ENCODE data around the gene TRAPPC3L. TPM values are rescaled to one million over a fixed set of nuclear protein-coding genes. Genes with fewer than 3 reads are reported as not detected.
A peak's percentile ranks its signal among the peaks of the same experiment; 100 is the strongest.

The TRAPPC3L gene
- total RNA-seq, 2 experiments from 2014 or later = not detected

DNA sequence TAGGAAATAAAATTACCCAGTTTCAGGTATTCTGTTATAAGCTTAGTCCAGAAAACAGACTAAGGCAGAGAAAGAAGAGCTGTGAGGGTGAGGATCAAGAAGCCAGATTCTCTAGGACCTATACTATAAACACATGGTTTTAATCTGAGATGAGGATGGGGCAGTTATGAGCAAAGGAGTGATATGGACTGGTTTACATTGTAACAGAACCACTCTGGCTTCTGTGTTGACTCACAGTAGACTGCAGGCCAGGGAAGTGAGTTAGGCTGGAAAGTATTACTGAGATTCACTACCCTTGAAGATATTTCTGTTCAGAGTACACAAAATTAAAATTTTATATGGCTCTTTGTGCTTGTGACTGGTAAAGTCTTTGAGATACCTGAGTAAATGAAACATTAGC is 22.6 kb upstream of the TRAPPC3L start:
- POLR2A ChIA-PET = no interaction called here
- H3K27ac Mint-ChIP-seq = no peak overlapping the region

DNA sequence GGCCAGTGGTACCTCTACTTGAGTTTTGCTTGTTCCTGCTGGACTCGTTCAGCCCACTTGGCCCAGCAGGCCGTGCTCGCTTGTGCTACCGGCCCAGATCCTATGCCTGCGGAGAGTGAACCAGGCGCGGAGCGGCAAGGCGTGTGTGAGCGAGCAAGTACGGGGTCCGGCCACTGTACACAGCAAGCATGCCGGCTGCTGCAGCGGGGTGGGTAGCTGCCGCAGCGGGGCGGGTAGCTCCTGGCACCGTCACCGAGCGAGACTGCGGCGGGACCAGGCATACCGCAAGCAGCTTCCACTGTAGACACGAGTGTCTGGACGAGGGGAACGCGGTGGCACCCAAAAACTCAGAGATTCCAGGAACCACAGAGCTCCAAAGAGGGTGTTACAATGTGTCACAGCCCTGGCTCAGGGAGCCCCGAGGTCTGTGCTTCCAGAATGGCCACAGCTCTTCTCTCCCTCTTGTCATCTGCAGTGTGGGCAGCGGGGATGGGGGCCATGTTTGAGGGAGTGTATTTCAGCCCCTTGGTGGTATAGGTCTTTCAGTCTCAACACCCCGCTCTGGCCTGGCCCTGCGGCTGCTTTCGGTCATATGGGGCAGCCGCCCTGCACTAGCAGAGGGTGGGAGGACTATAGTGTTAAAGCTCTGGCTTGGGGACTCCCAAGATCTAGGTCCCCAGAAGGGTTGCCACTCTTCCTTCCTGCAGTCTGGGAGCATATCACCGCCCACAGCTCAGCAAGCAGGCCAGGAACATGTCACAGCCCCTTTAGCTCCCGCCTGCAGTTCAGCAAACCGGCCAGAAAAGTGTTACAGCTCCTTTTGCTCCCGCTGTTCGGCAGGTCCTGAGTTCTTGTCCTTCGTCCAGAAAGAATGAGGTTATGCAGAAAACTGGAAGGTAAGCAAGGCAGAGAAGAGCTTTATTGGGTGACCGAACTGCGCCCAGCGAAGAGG is 19.7 kb upstream of the TRAPPC3L start:
- peaks cover 13% of the 10 kb centered on the region for H3K27me3 Mint-ChIP-seq
- peak; percentile 35 for DNase-seq
- H3K4me3 Mint-ChIP-seq = peak overlapping the region; percentile 26
- peaks cover 13% of the 10 kb centered on the region for H3K4me1 Mint-ChIP-seq
- POLR2A ChIA-PET = interaction anchor here (1.1 kb wide), 1 partner anchor 286 kb away, joined by 3 read pairs; the partner anchor contains the start of gene TSPYL1
- H3K27ac Mint-ChIP-seq = no peak overlapping the region
- peak; percentile 66 for ATAC-seq (ENCODE audit: low read depth)
- no peaks in the 10 kb centered on the region for H3K36me3 Mint-ChIP-seq
- no peaks in the 10 kb centered on the region for H3K9me3 Mint-ChIP-seq

More for the DNA sequence above, 22.6 kb upstream of the TRAPPC3L start:
- DNase-seq = no peak
- peaks cover 9% of the 10 kb centered on the region for H3K27me3 Mint-ChIP-seq
- peaks cover 17% of the 10 kb centered on the region for H3K4me1 Mint-ChIP-seq
- H3K9me3 Mint-ChIP-seq = no peaks in the 10 kb centered on the region
- ATAC-seq (ENCODE audit: low read depth) = no peak
- H3K36me3 Mint-ChIP-seq = peaks cover 2% of the 10 kb centered on the region
- no peak overlapping the region for H3K4me3 Mint-ChIP-seq

DNA sequence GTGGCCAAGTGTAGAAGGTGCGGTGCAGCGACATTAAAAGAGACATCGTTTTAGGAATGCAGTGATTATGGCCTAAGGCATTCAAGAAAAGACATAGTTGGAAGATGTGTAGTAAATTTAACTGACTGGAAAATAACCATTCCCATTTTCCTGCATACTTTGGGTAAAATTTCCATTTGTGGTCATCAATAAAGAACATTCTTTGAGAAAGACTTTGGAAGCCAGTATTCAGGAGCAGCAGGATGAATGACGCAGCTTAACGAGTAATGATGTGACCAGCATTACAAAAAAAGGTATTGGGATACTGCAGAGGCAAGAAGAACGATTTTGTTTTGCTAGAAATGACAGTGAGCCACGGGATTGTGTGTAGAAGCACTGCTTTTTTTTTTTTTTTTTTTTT is 18.8 kb upstream of the TRAPPC3L start:
- DNase-seq (no peak), ATAC-seq (ENCODE audit: low read depth) (no peak)
- Mint-ChIP-seq H3K4me3 (no peak overlapping the region), H3K4me1 (peaks cover 10% of the 10 kb centered on the region), H3K36me3 (no peaks in the 10 kb centered on the region), H3K27me3 (peaks cover 13% of the 10 kb centered on the region), H3K27ac (no peak overlapping the region), H3K9me3 (no peaks in the 10 kb centered on the region)
- POLR2A ChIA-PET = no interaction called here

DNA sequence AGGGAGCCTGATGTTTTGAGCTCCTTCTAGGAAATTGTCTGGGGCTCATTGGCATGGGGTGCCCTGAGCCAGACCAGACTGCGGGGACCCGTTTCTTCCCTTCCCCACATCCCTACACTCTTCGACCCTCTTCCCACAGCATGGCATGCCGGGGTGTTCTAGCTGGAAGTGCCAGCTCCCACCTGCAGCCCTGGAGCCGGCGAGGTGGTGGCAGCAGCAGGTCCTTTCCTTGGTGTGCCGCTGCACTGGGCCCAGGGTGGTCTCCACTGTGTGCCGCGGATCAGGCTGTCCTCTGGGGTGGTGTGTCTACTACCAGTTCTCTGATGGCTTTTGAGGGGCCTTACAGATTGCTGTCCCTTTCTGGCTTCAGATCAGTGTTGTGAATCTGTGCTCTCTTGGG is 18.3 kb upstream of the TRAPPC3L start:
- Mint-ChIP-seq H3K27me3 (peaks cover 16% of the 10 kb centered on the region), H3K4me1 (peaks cover 5% of the 10 kb centered on the region), H3K27ac (no peak overlapping the region), H3K4me3 (no peak overlapping the region), H3K36me3 (no peaks in the 10 kb centered on the region), H3K9me3 (no peaks in the 10 kb centered on the region)
- POLR2A ChIA-PET = no interaction called here
- DNase-seq (no peak), ATAC-seq (ENCODE audit: low read depth) (no peak)

DNA sequence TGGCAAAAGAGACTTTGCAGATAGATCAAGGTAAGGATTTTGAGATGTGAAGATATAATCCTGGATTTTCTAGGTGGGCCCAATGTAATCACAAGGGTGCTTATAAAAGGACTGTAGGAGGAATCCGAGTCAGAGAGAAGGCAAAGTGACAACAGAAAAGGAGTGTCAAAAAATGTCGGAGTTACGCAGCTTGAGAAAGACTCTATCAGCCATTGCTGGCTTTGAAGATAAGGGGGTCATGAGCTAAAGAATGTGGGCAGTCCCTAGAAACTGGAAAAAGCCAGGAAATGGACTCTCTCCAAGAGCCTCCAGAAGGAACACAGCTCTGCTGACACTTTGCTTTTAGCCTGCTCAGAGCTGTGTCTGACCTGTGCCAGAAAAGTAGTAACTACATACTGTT is 17.1 kb upstream of the TRAPPC3L start:
- no peak overlapping the region for H3K4me3 Mint-ChIP-seq
- POLR2A ChIA-PET = no interaction called here
- H3K27me3 Mint-ChIP-seq = peaks cover 17% of the 10 kb centered on the region
- H3K36me3 Mint-ChIP-seq = no peaks in the 10 kb centered on the region
- ATAC-seq (ENCODE audit: low read depth) (no peak), DNase-seq (no peak)
- peaks cover 4% of the 10 kb centered on the region for H3K4me1 Mint-ChIP-seq
- no peak overlapping the region for H3K27ac Mint-ChIP-seq
- no peaks in the 10 kb centered on the region for H3K9me3 Mint-ChIP-seq

DNA sequence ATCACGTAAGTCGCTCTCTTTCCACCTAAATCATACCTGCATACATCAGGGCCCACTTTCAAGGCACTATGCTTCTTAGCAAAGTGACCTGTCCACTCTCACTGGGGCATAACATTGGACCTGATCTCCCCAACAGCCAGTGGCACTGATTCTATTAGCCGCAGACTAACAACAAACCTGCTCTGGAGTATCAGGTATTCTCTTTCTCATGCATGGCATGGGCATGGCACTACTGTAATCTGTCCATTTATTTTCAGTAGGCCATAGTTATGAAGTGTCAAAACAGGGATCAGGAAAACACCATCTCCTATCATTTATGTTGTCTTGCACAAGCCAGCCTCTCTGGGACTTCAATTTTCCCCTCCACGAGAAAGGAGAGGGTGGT is 16.5 kb upstream of the TRAPPC3L start:
- Mint-ChIP-seq H3K4me3 (no peak overlapping the region), H3K36me3 (no peaks in the 10 kb centered on the region), H3K27ac (no peak overlapping the region), H3K9me3 (no peaks in the 10 kb centered on the region), H3K27me3 (peaks cover 17% of the 10 kb centered on the region), H3K4me1 (peaks cover 4% of the 10 kb centered on the region)
- ATAC-seq (ENCODE audit: low read depth) = no peak
- POLR2A ChIA-PET = no interaction called here
- DNase-seq = no peak

DNA sequence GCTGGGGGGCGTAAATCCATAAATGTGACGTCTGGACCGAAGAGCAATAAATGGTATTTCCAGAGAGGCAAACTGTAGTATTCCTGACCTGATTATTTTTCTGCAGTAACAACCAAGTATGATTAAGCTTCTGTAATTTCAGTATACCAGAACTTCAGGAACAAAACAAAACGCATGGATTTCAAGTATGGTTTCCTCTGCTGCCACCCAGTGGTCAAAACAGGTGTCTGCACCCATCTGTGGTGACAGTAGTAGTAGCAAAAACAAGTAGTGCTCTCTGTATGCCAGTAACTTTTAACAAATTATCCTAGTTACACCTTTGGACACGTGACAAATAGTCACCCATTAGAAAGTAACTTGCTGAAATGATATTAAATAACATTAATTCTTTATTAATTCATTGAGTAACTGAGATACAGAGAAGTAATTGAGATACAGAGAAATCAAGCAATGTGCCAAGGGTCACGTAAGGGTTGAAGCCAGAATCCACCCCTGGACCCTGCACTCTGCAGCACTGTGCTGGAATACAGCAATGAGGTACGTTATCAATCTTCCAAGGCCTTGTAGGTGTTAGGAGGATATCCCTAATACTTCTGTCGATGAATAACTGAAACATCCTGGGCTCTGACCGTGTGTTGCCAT is 16.0 kb upstream of the TRAPPC3L start:
- Mint-ChIP-seq H3K4me1 (peaks cover 4% of the 10 kb centered on the region), H3K4me3 (no peak overlapping the region), H3K27me3 (peaks cover 17% of the 10 kb centered on the region), H3K9me3 (no peaks in the 10 kb centered on the region), H3K36me3 (no peaks in the 10 kb centered on the region), H3K27ac (no peak overlapping the region)
- ATAC-seq (ENCODE audit: low read depth) = peak; percentile 62
- peak; percentile 53 for DNase-seq
- POLR2A ChIA-PET = no interaction called here

DNA sequence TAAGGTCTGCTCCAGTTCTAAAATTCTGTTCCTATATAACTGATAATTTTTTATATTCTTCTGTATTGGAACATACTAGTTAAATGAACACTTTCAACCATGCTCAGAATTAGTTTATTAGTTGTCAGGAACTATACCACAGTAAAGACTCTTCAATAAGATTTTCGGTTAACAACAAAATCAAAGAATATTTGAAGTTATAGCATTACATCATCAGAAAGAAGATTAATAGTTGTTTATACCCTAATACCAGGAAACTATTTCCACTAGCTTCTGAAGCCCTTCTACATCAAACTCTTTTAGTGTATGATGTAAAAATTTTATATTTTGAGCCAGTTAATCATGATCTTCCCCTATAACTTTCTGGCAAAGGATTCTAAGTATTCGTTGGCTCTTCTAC is 14.6 kb upstream of the TRAPPC3L start:
- H3K27me3 Mint-ChIP-seq = peaks cover 21% of the 10 kb centered on the region
- no peak overlapping the region for H3K27ac Mint-ChIP-seq
- DNase-seq = no peak
- POLR2A ChIA-PET = interaction anchor here (0.5 kb wide), 1 partner anchor 283 kb away, joined by 3 read pairs; no protein-coding TSS in a partner anchor
- peaks cover 4% of the 10 kb centered on the region for H3K4me1 Mint-ChIP-seq
- no peaks in the 10 kb centered on the region for H3K9me3 Mint-ChIP-seq
- ATAC-seq (ENCODE audit: low read depth) = no peak
- no peaks in the 10 kb centered on the region for H3K36me3 Mint-ChIP-seq
- no peak overlapping the region for H3K4me3 Mint-ChIP-seq

DNA sequence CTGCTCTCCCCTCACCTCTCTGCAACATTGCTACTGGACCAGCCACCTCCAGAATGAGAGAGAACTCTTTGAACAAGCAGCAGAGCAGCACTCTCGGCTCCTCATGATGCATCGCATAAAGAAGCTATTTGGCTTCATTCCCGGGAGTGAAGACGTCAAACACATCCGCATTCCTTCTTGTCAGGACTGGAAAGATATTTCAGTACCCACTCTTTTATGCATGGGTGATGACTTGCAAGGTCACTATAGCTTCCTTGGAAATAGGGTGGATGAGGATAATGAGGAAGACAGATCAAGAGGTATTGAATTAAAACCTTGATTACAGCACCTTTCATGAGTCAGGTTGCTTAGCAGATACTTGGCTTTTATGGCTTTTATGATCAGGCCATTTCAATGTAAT is 12.4 kb upstream of the TRAPPC3L start:
- POLR2A ChIA-PET = no interaction called here
- Mint-ChIP-seq H3K27ac (no peak overlapping the region), H3K9me3 (no peaks in the 10 kb centered on the region), H3K27me3 (peaks cover 19% of the 10 kb centered on the region), H3K4me3 (no peak overlapping the region), H3K4me1 (peaks cover 2% of the 10 kb centered on the region), H3K36me3 (no peaks in the 10 kb centered on the region)
- no peak for DNase-seq
- no peak for ATAC-seq (ENCODE audit: low read depth)

DNA sequence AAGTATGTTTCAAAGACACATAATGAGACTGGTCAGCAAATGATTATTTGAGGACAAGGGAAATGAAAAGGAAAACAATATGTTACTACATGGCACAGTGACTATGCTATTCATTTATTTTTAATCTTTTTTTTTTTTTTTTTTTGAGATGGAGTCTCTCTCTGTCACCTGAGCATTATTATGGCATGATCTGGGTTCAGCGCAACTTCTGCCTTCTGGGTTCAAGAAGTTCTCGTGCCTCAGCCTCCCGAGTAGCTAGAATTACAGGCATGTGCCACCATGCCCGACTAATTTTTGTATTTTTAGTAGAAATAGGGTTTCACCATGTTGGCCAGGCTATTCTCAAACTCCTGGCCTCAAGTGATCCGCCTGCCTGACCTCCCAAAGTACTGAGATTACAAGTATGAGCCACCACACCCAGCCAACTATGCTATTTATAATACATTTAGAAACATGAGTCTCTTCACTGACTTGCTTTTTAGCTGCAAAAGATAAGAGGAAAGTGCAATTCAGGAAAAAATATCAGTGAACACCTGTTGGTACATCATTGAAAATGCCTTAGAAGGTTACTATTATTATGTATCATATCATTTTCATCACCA is 11.4 kb upstream of the TRAPPC3L start:
- peaks cover 19% of the 10 kb centered on the region for H3K27me3 Mint-ChIP-seq
- ATAC-seq (ENCODE audit: low read depth) (no peak), DNase-seq (no peak)
- H3K4me1 Mint-ChIP-seq = peaks cover 2% of the 10 kb centered on the region
- POLR2A ChIA-PET = no interaction called here
- no peaks in the 10 kb centered on the region for H3K36me3 Mint-ChIP-seq
- H3K4me3 Mint-ChIP-seq = no peak overlapping the region
- H3K27ac Mint-ChIP-seq = no peak overlapping the region
- H3K9me3 Mint-ChIP-seq = no peaks in the 10 kb centered on the region

DNA sequence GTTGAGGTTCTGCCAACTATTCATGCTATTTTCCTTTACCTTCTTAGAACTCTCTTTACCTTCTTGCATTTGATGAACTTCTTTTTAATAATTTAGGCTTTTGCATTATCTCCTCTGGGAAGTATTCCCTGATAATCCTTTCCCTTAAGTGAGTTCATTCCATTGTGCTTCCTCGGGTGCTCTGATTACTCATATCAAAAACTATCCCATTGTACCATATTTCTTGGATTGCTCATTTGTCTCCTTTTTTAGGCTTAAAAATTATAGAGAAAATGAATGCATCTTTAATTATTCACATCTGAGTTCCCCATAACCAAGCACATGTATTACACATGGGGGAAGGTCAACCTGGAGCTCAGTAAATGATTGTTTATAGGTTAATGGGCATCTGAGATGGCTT is 10.6 kb upstream of the TRAPPC3L start:
- no peaks in the 10 kb centered on the region for H3K4me1 Mint-ChIP-seq
- H3K27ac Mint-ChIP-seq = no peak overlapping the region
- ATAC-seq (ENCODE audit: low read depth) = no peak
- POLR2A ChIA-PET = no interaction called here
- H3K9me3 Mint-ChIP-seq = no peaks in the 10 kb centered on the region
- no peaks in the 10 kb centered on the region for H3K36me3 Mint-ChIP-seq
- DNase-seq = no peak
- no peak overlapping the region for H3K4me3 Mint-ChIP-seq
- peaks cover 21% of the 10 kb centered on the region for H3K27me3 Mint-ChIP-seq

DNA sequence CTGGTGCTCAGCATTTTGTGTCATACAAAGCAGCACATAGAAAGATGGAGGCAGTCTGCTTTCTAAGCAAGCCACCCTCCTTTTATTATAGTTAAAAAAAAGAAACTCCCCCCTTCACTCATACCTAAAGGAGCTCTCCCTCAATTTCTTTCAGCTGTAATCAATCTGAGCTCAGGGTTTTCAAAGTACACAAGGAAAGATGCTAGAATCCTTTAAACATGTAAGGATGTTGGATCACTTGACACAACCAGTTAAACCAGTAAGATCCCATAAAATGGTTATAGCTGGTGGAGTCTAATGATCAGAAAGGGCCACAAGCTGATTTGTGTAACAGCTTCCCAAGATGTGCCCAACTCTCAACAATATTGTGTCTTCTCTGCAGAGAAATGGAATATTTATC is 8.0 kb upstream of the TRAPPC3L start, which contains the start of gene CALHM4:
Gene CALHM4, plus strand, starts transcription at position 301 of the 400 bp plus-strand sequence. Its CDS starts 43 bp downstream, at position 344.
- ATAC-seq (ENCODE audit: low read depth) (no peak), DNase-seq (no peak)
- no peak within 1 kb of the TSS for H3K27ac Mint-ChIP-seq
- no peaks in the 10 kb centered on the region for H3K36me3 Mint-ChIP-seq
- POLR2A ChIA-PET = no interaction called here
- peaks cover 21% of the 10 kb centered on the region for H3K27me3 Mint-ChIP-seq
- H3K9me3 Mint-ChIP-seq = no peaks in the 10 kb centered on the region
- no peaks in the 10 kb centered on the region for H3K4me1 Mint-ChIP-seq
- no peak within 1 kb of the TSS for H3K4me3 Mint-ChIP-seq

DNA sequence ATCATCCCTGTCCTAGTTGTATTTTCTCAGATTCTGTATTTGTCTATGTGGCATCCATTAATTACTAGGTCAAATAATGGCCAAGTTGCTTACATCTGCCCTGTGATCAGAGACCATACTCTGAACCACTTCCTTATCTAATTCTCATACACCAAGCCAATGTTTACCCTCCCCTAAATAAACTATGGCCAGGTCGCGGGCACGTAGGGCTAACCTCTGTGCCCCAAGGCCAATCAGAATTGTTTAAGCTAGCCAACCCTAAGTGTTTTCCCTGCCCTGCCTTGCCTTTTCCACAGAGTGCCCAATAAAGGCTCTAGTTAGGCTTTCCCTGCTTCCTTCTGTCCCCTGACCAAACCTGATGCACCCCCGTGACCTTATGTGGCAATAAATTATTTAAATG is 5.3 kb upstream of the TRAPPC3L start:
- POLR2A ChIA-PET = no interaction called here
- Mint-ChIP-seq H3K27ac (no peak overlapping the region), H3K36me3 (no peaks in the 10 kb centered on the region), H3K27me3 (peaks cover 29% of the 10 kb centered on the region), H3K4me1 (no peaks in the 10 kb centered on the region), H3K9me3 (no peaks in the 10 kb centered on the region), H3K4me3 (no peak overlapping the region)
- ATAC-seq (ENCODE audit: low read depth) = no peak
- no peak for DNase-seq
